SU-DHL-6 (cell line): ENCODE results near the gene TSHZ2.

ENCODE experiments used
- EZH2phosphoT487 ChIP-seq: fragments of 200-600 bp; sonication (generic), shearing (Covaris generic); conservative IDR thresholded peaks from 2 replicates; pipeline ENCODE4 v1.6.1; 2018; ENCODE audit warnings: mild to moderate bottlenecking, antibody characterized with exemption, low read length, moderate library complexity, mixed read lengths
- TF ChIP-seq, protein P1 (sequence below): fragments of 200-600 bp; sonication (generic); IDR thresholded peaks from one replicate; pipeline ENCODE4 v1.5.1; 2017; ENCODE audit warnings: antibody characterized with exemption, mild to moderate bottlenecking, low read length, moderate library complexity; ENCODE audit not compliant: insufficient read depth, poor library complexity, severe bottlenecking

DNA sequence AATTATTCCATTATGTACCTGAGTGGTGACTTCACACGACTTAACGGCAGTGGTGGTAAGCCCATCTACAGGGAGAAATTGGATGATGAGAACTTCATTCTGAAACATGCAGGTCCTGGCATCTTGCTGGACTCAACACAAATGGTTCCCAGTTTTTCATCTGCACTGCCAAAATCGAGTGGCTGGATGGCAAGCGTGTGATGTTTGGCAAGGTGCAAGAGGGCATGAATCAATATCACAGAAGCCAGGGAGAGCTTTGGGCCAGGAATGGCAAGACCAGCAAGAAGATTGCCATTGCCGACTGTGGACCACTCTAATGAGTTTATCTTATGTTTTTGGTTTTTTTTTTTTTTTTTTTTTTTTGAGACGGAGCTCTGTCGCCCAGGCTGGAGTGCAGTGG lies 449.2 kb downstream of the TSHZ2 start:
- TF ChIP-seq, protein P1, sequence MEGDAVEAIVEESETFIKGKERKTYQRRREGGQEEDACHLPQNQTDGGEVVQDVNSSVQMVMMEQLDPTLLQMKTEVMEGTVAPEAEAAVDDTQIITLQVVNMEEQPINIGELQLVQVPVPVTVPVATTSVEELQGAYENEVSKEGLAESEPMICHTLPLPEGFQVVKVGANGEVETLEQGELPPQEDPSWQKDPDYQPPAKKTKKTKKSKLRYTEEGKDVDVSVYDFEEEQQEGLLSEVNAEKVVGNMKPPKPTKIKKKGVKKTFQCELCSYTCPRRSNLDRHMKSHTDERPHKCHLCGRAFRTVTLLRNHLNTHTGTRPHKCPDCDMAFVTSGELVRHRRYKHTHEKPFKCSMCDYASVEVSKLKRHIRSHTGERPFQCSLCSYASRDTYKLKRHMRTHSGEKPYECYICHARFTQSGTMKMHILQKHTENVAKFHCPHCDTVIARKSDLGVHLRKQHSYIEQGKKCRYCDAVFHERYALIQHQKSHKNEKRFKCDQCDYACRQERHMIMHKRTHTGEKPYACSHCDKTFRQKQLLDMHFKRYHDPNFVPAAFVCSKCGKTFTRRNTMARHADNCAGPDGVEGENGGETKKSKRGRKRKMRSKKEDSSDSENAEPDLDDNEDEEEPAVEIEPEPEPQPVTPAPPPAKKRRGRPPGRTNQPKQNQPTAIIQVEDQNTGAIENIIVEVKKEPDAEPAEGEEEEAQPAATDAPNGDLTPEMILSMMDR = no peak
- no peak for TF ChIP-seq EZH2phosphoT487
